RPMI8226 (cell line): Measurements from ENCODE around the gene OPN4.

ENCODE experiments used
- DNase-seq: peaks from one replicate; pipeline ENCODE4 v3.0.0-alpha.2; 2015

OPN4 gene

GRCh38 chr10:86684331-86685097 lies 30.2 kb downstream of the OPN4 start:
- no peak for DNase-seq

GRCh38 chr10:86685416-86685815 lies 31.1 kb downstream of the OPN4 start:
- DNase-seq, result no peak

GRCh38 chr10:86685893-86686632 lies 31.7 kb downstream of the OPN4 start:
- no peak for DNase-seq

GRCh38 chr10:86686972-86687371 lies 32.6 kb downstream of the OPN4 start:
- DNase-seq, result no peak

- no peak for DNase-seq
Measured at GRCh38 chr10:86687750-86688149, 33.4 kb downstream of the OPN4 start.

GRCh38 chr10:86688398-86688921 lies 34.1 kb downstream of the OPN4 start:
- peak; percentile 58 for DNase-seq

GRCh38 chr10:86689146-86689545 lies 34.8 kb downstream of the OPN4 start:
- DNase-seq, result no peak

GRCh38 chr10:86690231-86690630 lies 35.9 kb downstream of the OPN4 start:
- no peak for DNase-seq

GRCh38 chr10:86690657-86691084 lies 36.3 kb downstream of the OPN4 start:
- DNase-seq, result no peak

- DNase-seq, result no peak
Measured at GRCh38 chr10:86691333-86692022, 37.1 kb downstream of the OPN4 start.

GRCh38 chr10:86692023-86692514 lies 37.7 kb downstream of the OPN4 start:
- no peak for DNase-seq

GRCh38 chr10:86692664-86693063 lies 38.3 kb downstream of the OPN4 start:
- no peak for DNase-seq

- no peak for DNase-seq
Measured at GRCh38 chr10:86693275-86693674, 38.9 kb downstream of the OPN4 start.

GRCh38 chr10:86693721-86694369 lies 39.5 kb downstream of the OPN4 start:
- DNase-seq, result peak; percentile 42

- DNase-seq, result no peak
Measured at GRCh38 chr10:86698207-86698940, 44.0 kb downstream of the OPN4 start.

- DNase-seq, result no peak
Measured at GRCh38 chr10:86699125-86699524, 44.8 kb downstream of the OPN4 start.

- DNase-seq, result no peak
Measured at GRCh38 chr10:86699541-86699940, 45.2 kb downstream of the OPN4 start.

GRCh38 chr10:86699991-86700840 lies 45.9 kb downstream of the OPN4 start:
- DNase-seq, result no peak

- no peak for DNase-seq
Measured at GRCh38 chr10:86700851-86701617, 46.7 kb downstream of the OPN4 start.

GRCh38 chr10:86703176-86703575 lies 48.8 kb downstream of the OPN4 start:
- DNase-seq, result no peak
